Right cardiac atrium (tissue), 5 donors: Measurements from ENCODE around the gene DEPDC4. TPM values are rescaled to one million over a fixed set of nuclear protein-coding genes. Genes with fewer than 3 reads are reported as not detected.
"Not testable (repeated sequence)": the region's sequence is repeated elsewhere in the genome, so short reads cannot be mapped to it uniquely, and the experiment has no call there.

Experiments
- ATAC-seq, 2 donors: fragments of 200-7000 bp; cut with Tn5 transposase; one replicate each; pipeline versions ENCODE4 v1.8.0 to v1.9.1; 2020; ENCODE audit warnings: moderate library complexity in 2 of 2, mild to moderate bottlenecking in 1 of 2
- DNase-seq, 3 donors: peaks; one replicate each; pipeline ENCODE4 v3.0.0-alpha.2; 2020
- H3K27ac ChIP-seq: one replicate; pipeline ENCODE4 v1.5.1; 2013; ENCODE audit warnings: mild to moderate bottlenecking, low read length, control low read depth, moderate library complexity
- H3K27me3 ChIP-seq: one replicate; pipeline ENCODE4 v1.6.1; 2013; ENCODE audit not compliant: control insufficient read depth, insufficient read depth
- H3K4me1 ChIP-seq: one replicate; pipeline ENCODE4 v1.6.1; 2013; ENCODE audit warnings: low read length; ENCODE audit not compliant: control insufficient read depth, insufficient read depth
- H3K4me3 ChIP-seq: one replicate; pipeline ENCODE4 v1.5.1; 2013; ENCODE audit warnings: low read length, control low read depth
- H3K9me3 ChIP-seq: one replicate; pipeline ENCODE4 v1.6.1; 2013; ENCODE audit warnings: low read length; ENCODE audit not compliant: control insufficient read depth
- WGBS: extraction: QIAGEN DNeasy Blood & Tissue Kit; methylation state at CpG from one replicate; pipeline ENCODE4 v1.1.7; 2013; 5-methylcytosine and 5-hydroxymethylcytosine counted together
- intact Hi-C, 4 donors: fragments of 100-400 bp; cut with DNase I; formaldehyde crosslinking; loops; one replicate each; pipeline versions ENCODE4 v1.11.0 to v1.14.0; 2022 to 2023
- polyA plus RNA-seq: library from polyadenylated mRNA; stranded (reverse); fragments of 200-250 nt; gene quantifications from one replicate; pipeline ENCODE4 v1.2.3, GENCODE V29; 2013
- total RNA-seq, 4 donors: library from RNA; stranded (reverse); fragmentation: NEBNext Ultra II Directional; extraction: Animal tissue kit (Norgen Biotek cat#: 25700); gene quantifications; one replicate each; pipeline ENCODE4 v1.2.1, GENCODE V29; 2021
- donor health status: healthy with polysubstance abuse.
- donor health status: DM: no; HTN: yes; CAD: no.
- donor health status: DM: no; HTN: no; CAD: no.
- donor health status: DM: no; HTN: yes; CAD: no; lungs with severe emphysema.
- donor health status: DM: yes; HTN: yes; CAD: no.

The DEPDC4 gene
- total and polyA plus RNA-seq, 5 donors: 0.50 to 0.84 (median 0.64) TPM; not detected in 1

DNA sequence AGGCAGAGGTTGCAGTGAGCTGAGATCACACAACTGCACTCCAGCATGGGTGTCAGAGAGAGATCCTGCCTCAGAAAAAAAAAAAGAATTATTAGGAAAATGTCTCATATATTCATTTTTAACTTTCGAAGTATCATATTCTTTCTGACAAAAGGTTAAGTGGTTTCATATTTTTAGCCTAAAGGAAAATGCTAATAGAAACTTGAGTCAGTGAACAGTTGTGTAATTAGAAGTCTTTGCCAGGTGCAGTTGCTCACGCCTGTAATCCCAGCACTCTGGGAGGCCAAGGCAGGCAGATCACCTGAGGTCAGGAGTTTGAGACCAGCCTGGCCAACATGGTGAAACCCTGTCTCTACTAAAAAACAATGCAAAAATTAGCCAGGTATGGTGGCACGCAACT lies 35.0 kb downstream of the DEPDC4 start:
- not testable (repeated sequence) for ATAC-seq, DNase-seq

DNA sequence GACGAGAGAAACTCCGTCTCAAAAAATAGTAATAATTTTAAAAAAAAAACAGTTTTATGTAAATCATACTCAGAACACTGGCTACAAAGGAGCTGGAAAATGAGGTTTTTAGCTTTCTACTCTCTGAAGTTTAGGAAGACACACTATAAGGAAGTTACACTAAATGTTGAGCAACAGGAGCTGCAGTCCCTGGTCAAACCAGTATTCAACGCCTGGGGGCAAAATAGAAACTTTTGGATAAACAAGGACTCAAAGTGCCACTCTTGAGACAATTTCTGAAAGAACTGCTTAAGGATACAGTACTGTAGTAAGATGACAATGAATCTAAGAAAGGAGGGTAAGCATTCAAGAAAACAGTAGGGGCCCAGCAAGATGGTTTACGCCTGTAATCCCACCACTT lies 37.0 kb downstream of the DEPDC4 start:
- DNase-seq: no peak
- no peaks in the 10 kb centered on the region for H3K9me3 ChIP-seq
- H3K27ac ChIP-seq: no peak overlapping the region
- no peaks in the 10 kb centered on the region for H3K27me3 ChIP-seq
- no peak for ATAC-seq
- no peak overlapping the region for H3K4me3 ChIP-seq
- H3K4me1 ChIP-seq: no peaks in the 10 kb centered on the region
- intact Hi-C loops: loop anchor here (5.0 to 10.0 kb wide), 4 partner anchors 325 to 512 kb away; no protein-coding TSS in a partner anchor
- WGBS: 84% methylated on average over 4 of the region's 4 CpGs

More for the DNA sequence above, 35.0 kb downstream of the DEPDC4 start:
- not testable (repeated sequence) for H3K27me3 ChIP-seq, H3K27ac ChIP-seq, H3K9me3 ChIP-seq, H3K4me3 ChIP-seq, H3K4me1 ChIP-seq
- 88% methylated on average over 3 of the region's 3 CpGs for WGBS
- intact Hi-C loops: loop anchor here (5.0 to 10.0 kb wide), 4 partner anchors 323 to 510 kb away; no protein-coding TSS in a partner anchor

DNA sequence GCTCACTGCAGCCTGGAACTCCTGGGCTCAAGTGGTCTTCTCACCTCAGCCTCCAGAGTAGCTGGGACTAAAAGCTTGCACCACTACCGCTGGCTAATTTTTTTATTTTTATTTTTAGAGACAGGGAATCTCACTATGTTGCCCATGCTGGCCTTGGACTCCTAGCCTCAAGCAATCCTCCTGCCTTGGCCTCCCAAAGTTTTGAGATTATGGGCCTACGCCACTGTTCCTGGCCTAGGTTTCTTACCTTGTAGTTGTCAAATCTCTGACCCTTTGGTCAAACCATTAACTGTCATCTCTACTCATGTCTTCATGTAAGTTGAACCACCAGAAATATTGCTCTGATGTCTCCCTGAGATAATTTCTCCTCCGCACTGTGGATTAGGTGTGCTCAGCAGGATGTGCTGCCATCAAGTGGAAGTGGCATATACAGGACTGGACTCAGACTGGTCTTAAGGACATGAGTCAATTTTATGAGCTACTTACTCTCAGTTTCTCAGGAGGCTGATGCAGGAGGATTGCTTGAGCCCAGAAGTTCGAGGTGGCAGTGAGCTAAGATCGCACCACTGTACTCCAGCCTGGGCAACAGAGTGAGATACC lies 37.7 kb downstream of the DEPDC4 start:
- 94% methylated on average over 5 of the region's 5 CpGs for WGBS
- Histone ChIP-seq H3K9me3 (no peaks in the 10 kb centered on the region), H3K4me1 (no peaks in the 10 kb centered on the region), H3K27ac (no peak overlapping the region), H3K27me3 (no peaks in the 10 kb centered on the region), H3K4me3 (no peak overlapping the region)
- intact Hi-C loops: no loop called here
- ATAC-seq (no peak), DNase-seq (no peak)

DNA sequence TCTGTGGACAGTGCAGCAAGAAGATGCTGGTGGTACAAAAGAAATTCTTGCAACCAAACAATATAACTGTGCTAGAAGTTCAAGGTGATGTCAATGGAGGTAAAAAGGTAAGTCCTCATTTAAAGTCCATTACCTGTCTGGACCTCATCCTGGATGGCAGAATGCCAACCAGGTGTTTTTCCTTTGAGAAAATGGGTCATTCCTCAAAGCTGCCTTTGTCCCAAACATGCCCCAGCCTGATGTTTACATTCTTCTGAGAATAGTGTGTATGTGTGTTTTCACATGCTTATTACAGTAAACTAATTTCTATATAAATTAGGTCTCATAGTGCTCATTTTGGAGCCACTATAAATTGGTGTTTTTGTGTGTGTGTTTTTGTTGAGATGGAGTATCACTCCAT lies 41.4 kb downstream of the DEPDC4 start:
- no peak overlapping the region for H3K4me3 ChIP-seq
- ATAC-seq: no peak
- H3K4me1 ChIP-seq: no peaks in the 10 kb centered on the region
- no peak overlapping the region for H3K27ac ChIP-seq
- H3K27me3 ChIP-seq: no peaks in the 10 kb centered on the region
- DNase-seq: no peak
- no peaks in the 10 kb centered on the region for H3K9me3 ChIP-seq
- intact Hi-C loops: no loop called here

DNA sequence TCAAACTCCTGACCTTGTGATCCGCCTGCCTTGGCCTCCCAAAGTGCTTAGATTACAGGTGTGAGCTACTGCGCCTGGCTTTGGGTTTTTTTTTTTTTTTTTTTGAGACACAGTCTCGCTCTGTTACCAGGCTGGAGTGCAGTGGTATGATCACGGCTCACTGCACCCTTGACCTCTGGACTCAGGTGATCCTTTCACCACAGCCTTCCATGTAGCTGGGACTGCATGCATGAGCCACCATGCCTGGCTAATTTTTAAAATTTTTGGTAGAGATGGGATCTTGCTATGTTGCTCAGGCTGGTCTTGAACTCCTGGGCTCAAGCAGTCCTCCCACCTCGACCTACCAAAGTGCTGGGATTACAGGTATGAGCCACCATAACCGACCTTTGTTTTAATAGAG lies 44.7 kb downstream of the DEPDC4 start:
- WGBS: 97% methylated on average over 6 of the region's 6 CpGs

DNA sequence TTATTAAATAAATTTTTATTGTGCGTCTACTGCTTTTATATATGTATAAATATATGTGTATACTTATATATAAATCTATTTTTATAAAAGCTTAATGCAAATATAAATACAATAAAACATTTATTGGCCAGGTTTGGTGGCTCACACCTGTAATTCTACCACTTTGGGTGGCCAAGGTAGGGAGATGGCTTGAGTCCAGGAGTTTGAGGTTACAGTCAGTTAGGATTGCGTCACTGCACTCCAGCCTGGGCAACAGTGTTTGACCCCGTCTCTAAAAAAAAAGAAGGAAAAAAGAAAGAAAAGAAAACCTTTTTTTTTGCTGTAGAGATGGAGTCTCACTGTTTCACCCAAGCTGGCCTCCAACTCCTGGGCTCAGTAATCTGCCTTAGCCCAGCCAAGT lies 45.4 kb downstream of the DEPDC4 start:
- no peak overlapping the region for H3K4me3 ChIP-seq
- H3K4me1 ChIP-seq: no peaks in the 10 kb centered on the region
- no peaks in the 10 kb centered on the region for H3K27me3 ChIP-seq
- ATAC-seq (no peak), DNase-seq (no peak)
- 91% methylated on average over 3 of the region's 3 CpGs for WGBS
- H3K27ac ChIP-seq: no peak overlapping the region
- no peaks in the 10 kb centered on the region for H3K9me3 ChIP-seq
- intact Hi-C loops: no loop called here

More for the DNA sequence above, 44.7 kb downstream of the DEPDC4 start:
- H3K9me3 ChIP-seq, H3K4me1 ChIP-seq, H3K27ac ChIP-seq, ATAC-seq, H3K4me3 ChIP-seq, H3K27me3 ChIP-seq, intact Hi-C loops, DNase-seq: not testable (repeated sequence)

DNA sequence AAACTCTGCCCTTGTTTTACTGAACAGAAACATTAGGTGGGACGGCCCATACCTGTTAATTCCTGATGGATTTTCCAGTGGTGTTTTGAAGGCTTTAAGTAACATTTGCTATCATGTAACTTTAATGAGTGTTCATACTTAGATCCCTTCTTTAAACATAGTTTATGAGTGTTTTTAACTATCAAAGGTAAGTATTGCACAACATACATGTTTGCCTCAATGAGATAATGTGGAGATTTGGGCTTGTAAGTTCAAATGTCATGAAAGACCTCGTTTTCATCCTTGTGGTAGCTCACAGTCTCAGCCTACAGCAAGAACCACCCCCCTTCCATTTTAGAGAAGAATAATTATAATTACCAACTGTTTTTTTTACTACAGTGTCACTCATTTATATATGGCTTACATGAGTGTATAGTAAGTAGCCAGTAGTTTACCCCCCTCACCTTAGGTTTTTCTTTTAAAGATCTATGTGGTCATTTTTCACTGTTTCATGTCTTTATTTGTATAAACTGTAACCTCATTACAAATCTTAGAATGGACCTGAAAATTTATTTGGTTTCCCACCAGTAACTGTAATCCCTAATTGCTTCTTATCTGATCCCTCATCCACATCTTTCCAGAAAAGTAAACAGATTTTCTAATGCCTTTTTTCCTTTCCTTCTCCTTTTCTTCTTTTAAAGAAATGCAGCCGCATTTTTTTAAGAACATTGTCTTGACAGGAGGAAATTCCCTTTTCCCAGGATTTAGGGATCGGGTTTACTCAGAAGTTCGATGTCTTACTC lies 47.4 kb downstream of the DEPDC4 start:
- 88% methylated on average over 5 of the region's 5 CpGs for WGBS
- DNase-seq (no peak), ATAC-seq (no peak)
- Histone ChIP-seq H3K9me3 (no peaks in the 10 kb centered on the region), H3K27ac (no peak overlapping the region), H3K4me3 (no peak overlapping the region), H3K27me3 (no peaks in the 10 kb centered on the region), H3K4me1 (no peaks in the 10 kb centered on the region)
- intact Hi-C loops: no loop called here

DNA sequence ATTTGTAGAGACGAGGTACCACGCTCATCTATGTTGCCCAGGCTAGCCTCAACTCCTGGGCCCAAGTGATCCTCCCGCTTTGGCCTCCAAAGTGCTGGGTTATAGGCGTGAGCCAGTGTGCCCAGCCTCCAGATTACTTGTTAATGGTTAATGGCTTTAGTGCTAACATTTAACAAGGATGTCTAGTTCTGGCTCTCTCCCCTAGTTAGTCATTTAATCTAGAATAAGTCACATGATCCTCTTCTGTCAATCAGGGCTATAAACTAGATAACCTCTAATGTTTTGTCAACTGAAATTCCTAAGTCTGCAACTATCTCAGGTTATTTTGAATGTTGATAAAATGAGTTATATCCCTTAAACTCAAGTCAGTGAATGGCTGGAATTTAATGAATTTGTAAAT lies 50.5 kb downstream of the DEPDC4 start:
- no peak overlapping the region for H3K4me3 ChIP-seq
- 96% methylated on average over 4 of the region's 4 CpGs for WGBS

DNA sequence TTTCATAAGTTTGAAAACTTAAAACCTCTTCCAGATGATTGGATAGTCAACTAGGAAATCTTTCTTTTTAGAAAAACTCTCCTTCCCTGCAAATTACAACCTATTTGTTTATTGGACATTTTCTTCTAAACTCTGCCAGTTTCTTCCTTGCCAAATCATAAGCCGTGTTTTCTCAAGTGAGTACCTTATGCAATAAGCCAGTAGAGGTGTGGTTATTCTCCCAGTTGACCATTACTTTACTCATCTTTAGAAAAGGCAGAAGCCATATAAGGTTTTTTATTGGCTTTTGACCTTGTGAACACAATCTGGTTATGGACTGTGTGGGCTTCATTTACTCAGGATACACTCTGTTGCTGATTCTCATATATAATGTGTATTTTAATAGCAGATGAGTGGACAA lies 51.7 kb downstream of the DEPDC4 start:
- ATAC-seq (no peak), DNase-seq (no peak)
- WGBS: 66% methylated on average over 1 of the region's 1 CpG
- Histone ChIP-seq H3K9me3 (no peaks in the 10 kb centered on the region), H3K27me3 (no peaks in the 10 kb centered on the region), H3K4me1 (no peaks in the 10 kb centered on the region), H3K4me3 (no peak overlapping the region), H3K27ac (no peak overlapping the region)
- intact Hi-C loops: no loop called here

More for the DNA sequence above, 50.5 kb downstream of the DEPDC4 start:
- Histone ChIP-seq H3K4me1 (no peaks in the 10 kb centered on the region), H3K9me3 (no peaks in the 10 kb centered on the region), H3K27me3 (no peaks in the 10 kb centered on the region), H3K27ac (no peak overlapping the region)
- no peak for ATAC-seq
- no peak for DNase-seq
- intact Hi-C loops: no loop called here

DNA sequence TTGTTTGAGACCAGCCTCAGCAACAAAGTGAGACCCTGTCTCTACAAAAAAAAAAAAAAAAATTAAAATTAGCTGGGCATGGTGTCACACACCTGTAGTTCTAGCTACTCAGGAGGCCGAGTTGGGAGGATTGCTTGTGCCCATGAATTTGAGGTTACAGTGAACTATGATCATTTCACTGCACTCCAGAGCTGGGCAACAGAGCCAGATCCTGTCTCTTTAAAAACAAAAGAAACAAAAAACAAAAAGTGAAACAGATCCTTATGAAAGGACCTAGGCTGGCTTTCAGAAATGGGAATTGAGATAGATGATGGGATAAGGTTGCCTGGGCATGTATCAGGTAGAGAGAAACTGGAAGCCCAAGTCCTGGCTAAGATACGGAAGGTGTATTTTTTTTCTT lies 52.4 kb downstream of the DEPDC4 start:
- 95% methylated on average over 2 of the region's 2 CpGs for WGBS
- intact Hi-C loops: no loop called here
- DNase-seq: no peak
- no peak overlapping the region for H3K27ac ChIP-seq
- no peak for ATAC-seq
- no peak overlapping the region for H3K4me3 ChIP-seq
- no peaks in the 10 kb centered on the region for H3K9me3 ChIP-seq
- no peaks in the 10 kb centered on the region for H3K27me3 ChIP-seq
- no peaks in the 10 kb centered on the region for H3K4me1 ChIP-seq

DNA sequence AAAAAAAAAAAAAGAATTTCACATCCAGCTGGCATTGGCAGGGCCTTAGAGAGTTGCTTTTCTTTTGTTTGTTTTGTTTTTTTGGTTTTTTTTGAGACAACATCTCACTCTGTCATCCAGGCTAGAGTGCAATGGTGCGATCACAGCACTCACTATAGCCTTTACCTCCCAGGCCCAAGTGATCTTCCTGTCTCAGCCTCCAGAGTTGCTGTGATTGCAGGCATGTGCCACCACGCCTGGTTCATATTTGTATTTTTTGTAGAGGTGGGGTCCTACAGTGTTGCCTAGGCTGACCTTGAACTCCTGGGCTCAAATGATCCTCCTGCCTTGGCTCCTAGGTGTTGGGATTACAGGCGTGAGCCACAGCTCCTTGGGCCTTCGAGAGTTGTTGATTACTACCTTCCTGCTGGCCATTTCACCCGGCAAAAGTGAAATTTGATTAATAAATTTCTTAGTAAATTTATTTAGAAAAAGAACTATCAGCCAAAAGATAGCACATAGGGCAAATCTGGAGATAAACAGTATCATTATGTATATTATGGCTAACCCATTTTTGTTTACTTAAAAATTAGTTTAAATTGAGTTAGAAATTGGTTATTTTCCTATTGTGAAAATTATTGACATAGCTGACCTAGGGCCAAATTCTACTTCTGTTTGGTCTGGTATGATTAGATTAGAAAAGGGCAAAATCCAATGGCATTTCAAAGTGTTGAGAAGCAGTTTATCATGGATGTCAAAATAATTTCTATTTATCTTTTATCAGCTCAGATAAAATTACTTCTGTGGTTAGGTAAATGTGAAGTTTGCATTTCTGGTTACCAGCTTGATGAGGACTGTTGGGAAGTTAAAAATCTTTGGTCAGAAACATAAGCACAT lies 53.6 kb downstream of the DEPDC4 start:
- no peak overlapping the region for H3K4me3 ChIP-seq
- intact Hi-C loops: no loop called here
- H3K27ac ChIP-seq: no peak overlapping the region
- H3K27me3 ChIP-seq: no peaks in the 10 kb centered on the region
- H3K9me3 ChIP-seq: no peaks in the 10 kb centered on the region
- no peak for DNase-seq
- H3K4me1 ChIP-seq: no peaks in the 10 kb centered on the region
- 92% methylated on average over 5 of the region's 5 CpGs for WGBS
- no peak for ATAC-seq
